Upper lobe of right lung (tissue), 1 donor: ENCODE measurements around the gene LGR6. TPM values are rescaled to one million over a fixed set of nuclear protein-coding genes. Genes with fewer than 3 reads are reported as not detected.
"Not testable (repeated sequence)": the region's sequence is repeated elsewhere in the genome, so short reads cannot be mapped to it uniquely, and the experiment has no call there.

Experiments
- ATAC-seq: fragments of 200-7000 bp; cut with Tn5 transposase; one replicate; pipeline ENCODE4 v1.9.1; 2020; ENCODE audit warnings: mild to moderate bottlenecking, moderate library complexity
- DNase-seq: peaks from one replicate; pipeline ENCODE4 v3.0.0-alpha.2; 2020
- H3K27ac ChIP-seq: fragments of 200-600 bp; one replicate; pipeline ENCODE4 v1.8.0; 2022
- H3K27me3 ChIP-seq: fragments of 200-600 bp; one replicate; pipeline ENCODE4 v1.8.0; 2022; ENCODE audit warnings: mild to moderate bottlenecking
- H3K36me3 ChIP-seq: fragments of 200-600 bp; one replicate; pipeline ENCODE4 v1.8.0; 2022
- H3K4me1 ChIP-seq: fragments of 200-600 bp; one replicate; pipeline ENCODE4 v1.8.0; 2022
- H3K4me3 ChIP-seq: fragments of 200-600 bp; one replicate; pipeline ENCODE4 v1.8.0; 2022; ENCODE audit warnings: mild to moderate bottlenecking
- H3K9me3 ChIP-seq: fragments of 200-600 bp; one replicate; pipeline ENCODE4 v1.8.0; 2022
- CTCF ChIP-seq: fragments of 200-600 bp; IDR thresholded peaks from one replicate; pipeline ENCODE4 v1.8.0; 2022; ENCODE audit warnings: antibody characterized with exemption
- intact Hi-C: fragments of 100-400 bp; cut with DNase I; formaldehyde crosslinking; loops from one replicate; pipeline ENCODE4 v1.11.0; 2022
- total RNA-seq: library from RNA; stranded (reverse); fragmentation: NEBNext Ultra II Directional; extraction: Animal tissue kit (Norgen Biotek cat#: 25700); gene quantifications from one replicate; pipeline ENCODE4 v1.2.1, GENCODE V29; 2021
- donor health status: DM: no; HTN: yes; CAD: no; lungs with severe emphysema.

LGR6 gene
- total RNA-seq, 1 donor from 2014 or later: 1.8 TPM

DNA sequence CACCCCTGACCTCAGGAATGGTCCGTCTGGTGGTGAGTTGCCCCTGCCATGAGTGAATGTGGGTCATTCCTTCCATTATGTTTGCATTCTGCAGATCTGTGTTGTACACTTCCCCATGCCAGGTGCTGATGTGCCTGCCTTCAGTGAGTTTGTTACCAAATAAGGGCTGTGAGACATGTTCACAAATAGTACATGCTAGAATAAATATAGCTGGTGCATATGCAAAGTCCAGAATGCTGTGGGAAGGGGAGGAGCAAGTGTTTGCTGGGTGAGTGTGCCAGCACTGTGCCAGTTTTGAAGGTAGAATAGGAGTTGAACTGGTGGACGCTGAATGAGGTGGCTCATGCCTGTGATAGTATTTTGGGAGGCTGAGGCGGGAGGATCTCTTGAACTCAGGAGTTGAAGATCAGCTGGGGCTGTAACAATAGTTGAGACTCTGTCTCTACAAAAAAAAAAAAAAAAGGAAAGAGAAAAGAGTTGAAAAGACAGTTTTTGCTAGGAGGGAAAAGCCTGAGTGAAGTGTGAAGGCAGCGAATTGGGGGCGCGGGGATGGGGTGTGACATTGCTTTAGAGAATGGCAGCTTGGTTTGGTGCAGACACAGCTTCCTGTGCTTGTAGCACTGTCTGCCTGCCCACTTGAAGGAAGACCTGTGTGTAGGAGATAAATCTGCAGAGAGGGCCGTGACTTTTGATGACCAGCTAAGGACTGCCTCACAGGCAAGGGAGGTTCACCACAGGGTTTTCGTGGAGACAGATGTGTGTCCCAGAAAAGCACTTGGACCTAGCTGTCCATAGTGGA, 61.1 kb downstream of the LGR6 start:
- Histone ChIP-seq H3K27me3 (no peaks in the 10 kb centered on the region), H3K27ac (no peak overlapping the region), H3K36me3 (no peaks in the 10 kb centered on the region), H3K9me3 (no peaks in the 10 kb centered on the region), H3K4me1 (no peaks in the 10 kb centered on the region), H3K4me3 (no peak overlapping the region)
- ATAC-seq: no peak
- TF ChIP-seq CTCF: no peak
- DNase-seq: peak; percentile 17
- intact Hi-C loops: no loop called here

DNA sequence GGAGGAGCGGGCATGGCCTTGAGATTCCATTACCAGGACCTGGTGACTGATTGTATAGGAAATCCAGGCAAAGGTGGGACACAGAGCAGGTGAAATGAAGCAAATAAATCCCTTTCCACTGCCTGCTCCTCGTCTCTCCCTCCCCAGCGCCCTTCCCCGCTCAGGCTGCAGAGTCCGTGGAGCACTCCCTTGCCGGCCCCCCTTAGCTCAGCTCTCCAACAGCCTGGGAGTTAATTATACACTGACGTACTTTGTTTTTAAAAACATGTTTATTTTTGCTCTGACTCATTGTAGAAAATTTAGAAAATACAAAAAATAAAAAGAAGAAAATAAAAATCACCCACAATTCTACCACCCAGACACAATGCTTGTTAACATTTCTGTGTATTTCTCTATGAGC, 61.7 kb downstream of the LGR6 start:
- H3K27ac ChIP-seq: no peak overlapping the region
- peak; percentile 19 for DNase-seq
- no peak for TF ChIP-seq CTCF
- no peak for ATAC-seq
- H3K4me1 ChIP-seq: no peaks in the 10 kb centered on the region
- H3K9me3 ChIP-seq: no peaks in the 10 kb centered on the region
- no peaks in the 10 kb centered on the region for H3K36me3 ChIP-seq
- H3K4me3 ChIP-seq: no peak overlapping the region
- H3K27me3 ChIP-seq: no peaks in the 10 kb centered on the region
- intact Hi-C loops: no loop called here

DNA sequence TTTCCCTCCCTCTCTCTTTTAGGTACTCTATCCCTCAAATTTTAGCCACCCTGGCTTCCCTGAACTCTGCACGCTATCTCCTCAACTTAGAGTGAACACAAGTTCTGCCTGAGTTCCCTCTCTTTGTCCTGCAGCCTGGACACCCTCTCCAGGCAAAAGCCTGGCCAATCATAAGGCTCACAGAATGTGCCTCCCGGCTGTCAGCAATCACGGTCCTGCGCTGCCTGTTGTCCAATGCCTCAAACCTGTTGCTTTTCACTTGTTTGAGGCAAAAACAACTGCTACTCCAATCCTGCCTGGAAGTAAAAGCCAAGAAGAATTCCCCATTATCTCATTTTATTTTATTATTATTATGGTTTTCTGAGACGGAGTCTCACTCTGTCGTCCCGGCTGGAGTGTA, 66.1 kb downstream of the LGR6 start:
- H3K27ac ChIP-seq: no peak overlapping the region
- H3K4me1 ChIP-seq: no peaks in the 10 kb centered on the region
- ATAC-seq (no peak), DNase-seq (peak; percentile 22)
- intact Hi-C loops: no loop called here
- no peaks in the 10 kb centered on the region for H3K27me3 ChIP-seq
- H3K4me3 ChIP-seq: no peak overlapping the region
- H3K9me3 ChIP-seq: no peaks in the 10 kb centered on the region
- H3K36me3 ChIP-seq: no peaks in the 10 kb centered on the region
- no peak for TF ChIP-seq CTCF

- intact Hi-C loops, H3K4me1 ChIP-seq, H3K27me3 ChIP-seq, H3K27ac ChIP-seq, DNase-seq, H3K36me3 ChIP-seq, ATAC-seq, H3K4me3 ChIP-seq, H3K9me3 ChIP-seq: not testable (repeated sequence)
These were observed 67.8 kb downstream of the LGR6 start for GRCh38 chr1:202261209-202261958.

GRCh38 chr1:202263628-202264027, 70.0 kb downstream of the LGR6 start:
- no peaks in the 10 kb centered on the region for H3K27me3 ChIP-seq

More at GRCh38 chr1:202263628-202264027, 70.0 kb downstream of the LGR6 start:
- no peak for TF ChIP-seq CTCF
- Histone ChIP-seq H3K9me3 (no peaks in the 10 kb centered on the region), H3K36me3 (no peaks in the 10 kb centered on the region), H3K4me3 (no peak overlapping the region), H3K4me1 (no peaks in the 10 kb centered on the region), H3K27ac (no peak overlapping the region)
- intact Hi-C loops: no loop called here
- no peak for ATAC-seq
- DNase-seq: no peak
